GM12874 (cell line): ENCODE results near the gene DPH2.

Experiments used
- CTCF ChIP-seq: IDR thresholded peaks from 2 replicates; pipeline ENCODE4 v1.5.1; 2011; ENCODE audit warnings: low read depth, mild to moderate bottlenecking, control low read depth, low read length, moderate library complexity; ENCODE audit not compliant: insufficient read depth

The DPH2 gene

DNA sequence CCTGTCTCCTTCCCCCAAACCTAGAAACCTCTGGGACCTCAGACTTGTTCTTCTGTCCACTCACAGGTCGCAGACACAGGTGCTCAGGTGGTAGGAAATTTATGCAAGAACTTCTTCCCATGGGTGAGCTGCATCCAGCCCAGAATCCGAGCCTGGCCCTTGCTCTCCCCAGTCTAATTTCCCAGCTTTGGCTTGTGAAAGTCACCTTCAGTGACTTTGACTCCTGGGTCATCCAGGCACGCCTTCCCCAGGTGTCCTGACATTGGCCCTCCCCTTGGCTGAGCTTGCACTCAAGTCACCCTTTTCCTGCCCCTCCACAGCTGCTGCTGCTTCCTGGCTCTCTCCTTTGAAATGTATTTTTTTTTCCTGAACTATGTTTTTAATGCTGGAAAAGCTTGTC, 16.4 kb upstream of the DPH2 start:
- TF ChIP-seq CTCF = no peak

- no peak for TF ChIP-seq CTCF
These were observed 15.8 kb upstream of the DPH2 start for GRCh38 chr1:43954036-43954435.

- TF ChIP-seq CTCF = no peak
These were observed 13.6 kb upstream of the DPH2 start for GRCh38 chr1:43956234-43956633.

GRCh38 chr1:43957407-43958040, 12.3 kb upstream of the DPH2 start:
- no peak for TF ChIP-seq CTCF

GRCh38 chr1:43958351-43959255, 11.2 kb upstream of the DPH2 start:
- TF ChIP-seq CTCF = no peak

GRCh38 chr1:43960798-43961197, 9.0 kb upstream of the DPH2 start:
- TF ChIP-seq CTCF = no peak

DNA sequence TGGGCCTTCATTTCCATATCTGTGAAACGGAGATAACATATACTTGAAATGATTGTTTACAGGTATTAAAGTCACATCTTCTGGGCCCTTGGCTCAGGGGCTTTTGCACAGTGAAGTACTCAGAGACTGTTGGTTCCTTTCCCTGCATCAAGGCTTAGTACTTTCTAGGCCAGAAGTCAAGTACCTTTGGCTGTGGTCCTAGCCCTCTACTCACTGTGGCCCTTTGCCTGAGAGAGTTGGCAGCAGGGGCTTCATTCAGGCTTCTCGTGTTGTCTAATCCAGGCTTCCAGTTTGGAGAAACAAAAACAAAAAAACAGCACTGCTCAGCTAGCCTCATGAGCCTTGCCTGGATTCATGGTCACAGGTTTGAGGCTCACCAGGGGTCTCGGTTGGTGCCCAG, 8.1 kb upstream of the DPH2 start:
- TF ChIP-seq CTCF = no peak
